ENCODE results near the gene PTGS1.

- TF ChIP-seq CHD2 (IDR thresholded peaks at IDR 0.05; ENCODE audit: low read length, partially characterized antibody) (no peak), POLR2A (IDR thresholded peaks at IDR 0.05; ENCODE audit: low read length) (no peak), CTCF (IDR thresholded peaks at IDR 0.05) (no peak), MYC (IDR thresholded peaks at IDR 0.05; ENCODE audit: borderline replicate concordance, low read length) (no peak), RCOR1 (IDR thresholded peaks at IDR 0.05; ENCODE audit: low read depth, low read length) (no peak), EP300 (IDR thresholded peaks at IDR 0.05) (no peak), REST (IDR thresholded peaks at IDR 0.05) (no peak), POLR2AphosphoS2 (conservative IDR thresholded peaks at IDR 0.05; ENCODE audit: low read length) (no peak)
Observed at GRCh38 chr9:122420315-122420714, 49.5 kb downstream of the PTGS1 start.
